Pancreas (tissue), 10 donors: ENCODE results near the gene TTLL10. TPM values are rescaled to one million over a fixed set of nuclear protein-coding genes. Genes with fewer than 3 reads are reported as not detected.

Experiments
- ATAC-seq, 4 donors: fragments of 200-7000 bp; cut with Tn5 transposase; one replicate each; pipeline versions ENCODE4 v1.8.0 to v1.9.1; 2020; ENCODE audit warnings: mild to moderate bottlenecking in 4 of 4, moderate library complexity in 4 of 4
- DNase-seq, 6 donors: peaks; one replicate each; pipeline ENCODE4 v3.0.0-alpha.2; 2020
- FAIRE-seq: peaks from 2 replicates; lab custom pipeline; 2012; peaks lifted over from hg19 to GRCh38; lab: Jason Lieb, UNC
- H3K27ac ChIP-seq, 4 donors: fragments of 200-600 bp; sonication (generic); 1 replicate in 3 of 4; 2 replicates in 1 of 4; pipeline versions ENCODE4 v1.5.0 to v1.8.0; 2020
- H3K27me3 ChIP-seq, 4 donors: fragments of 200-600 bp; one replicate each; pipeline ENCODE4 v1.8.0; 2021
- H3K36me3 ChIP-seq, 3 donors: fragments of 200-600 bp; sonication (generic) in 1 of 3; one replicate each; pipeline versions ENCODE4 v1.5.0 to v1.8.0; 2020 to 2021
- H3K4me1 ChIP-seq, 3 donors: fragments of 200-600 bp; one replicate each; pipeline ENCODE4 v1.8.0; 2021
- H3K4me3 ChIP-seq, 4 donors: fragments of 200-600 bp; sonication (generic) in 2 of 4; one replicate each; pipeline versions ENCODE4 v1.5.0 to v1.8.0; 2020 to 2021
- H3K9me3 ChIP-seq, 4 donors: fragments of 200-600 bp; one replicate each; pipeline ENCODE4 v1.8.0; 2021
- WGBS, 2 donors: extraction: QIAGEN DNeasy Blood & Tissue Kit; methylation state at CpG; one replicate each; pipeline ENCODE4 v1.1.7; 2013; 5-methylcytosine and 5-hydroxymethylcytosine counted together
- intact Hi-C, 3 donors: fragments of 100-400 bp; cut with DNase I; formaldehyde crosslinking; loops; one replicate each; pipeline versions ENCODE4 v1.11.1 to v1.14.2; 2022
- polyA plus RNA-seq, 2 donors: library from polyadenylated mRNA; stranded (reverse); fragments of 200-250 nt; gene quantifications; one replicate each; pipeline ENCODE4 v1.2.3, GENCODE V29; 2013
- total RNA-seq, 6 donors: library from RNA; stranded (reverse); fragmentation: NEBNext Ultra II Directional in 4 of 6; extraction: Animal tissue kit (Norgen Biotek cat#: 25700) in 4 of 6; gene quantifications; one replicate each; pipeline versions ENCODE4 v1.2.1 to v1.2.4, GENCODE V29; 2021 to 2023
- TF ChIP-seq, protein P1 (sequence below), 4 donors: fragments of 200-600 bp; sonication (generic) in 3 of 4; IDR thresholded peaks; one replicate each; pipeline versions ENCODE4 v1.5.0 to v1.8.0; 2021; ENCODE audit warnings: antibody characterized with exemption in 4 of 4
- donor health status: healthy with polysubstance abuse.
- donor health status: DM: no; HTN: no; CAD: no; lungs with moderate emphysema.
- donor health status: DM: no; HTN: no; CAD: no.
- donor health status: control.
- donor health status: control.
- donor health status: Bipolar disorder and iron deficiency.
- donor health status: DM: yes; HTN: yes; CAD: no.
- donor health status: DM: no; HTN: no; CAD: no.
- donor health status: DM: no; HTN: no; CAD: no.
- donor health status: DM: yes; HTN: yes; CAD: no.

The TTLL10 gene
- total and polyA plus RNA-seq, 8 donors: 0.20 to 1.6 (median 0.41) TPM; not detected in 1

DNA sequence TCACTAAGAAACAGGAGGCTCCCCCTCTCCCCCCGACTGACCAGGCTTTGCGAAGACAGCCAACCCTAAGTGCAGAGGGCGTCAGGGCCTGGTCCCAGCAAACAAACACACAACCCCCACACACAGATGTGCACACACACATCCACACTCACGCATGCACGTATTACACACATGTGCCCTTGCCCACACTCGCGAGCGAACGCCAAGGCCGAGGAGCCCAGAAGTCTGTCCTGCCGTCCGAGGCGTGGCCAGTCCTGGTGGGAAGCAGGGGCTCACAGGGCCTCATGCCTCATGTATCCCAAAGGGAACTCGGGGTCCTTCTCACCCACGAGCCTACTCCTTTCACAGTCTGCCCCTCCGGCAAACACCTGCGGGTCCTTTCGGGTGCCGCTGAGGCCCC, 56.1 kb downstream of the TTLL10 start:
- Histone ChIP-seq H3K4me1 (peaks cover 0 to 22% (median 9%) of the 10 kb centered on the region in 3 donors), H3K27ac (no peak overlapping the region), H3K36me3 (peaks cover 2 to 11% (median 2%) of the 10 kb centered on the region in 3 donors), H3K27me3 (no peaks in the 10 kb centered on the region), H3K9me3 (no peaks in the 10 kb centered on the region), H3K4me3 (peak overlapping the region in 2 of 4 donors; percentile 98 to 99)
- 67 to 78% methylated on average over 19 of the region's 19 CpGs for WGBS, 2 donors
- TF ChIP-seq, protein P1, sequence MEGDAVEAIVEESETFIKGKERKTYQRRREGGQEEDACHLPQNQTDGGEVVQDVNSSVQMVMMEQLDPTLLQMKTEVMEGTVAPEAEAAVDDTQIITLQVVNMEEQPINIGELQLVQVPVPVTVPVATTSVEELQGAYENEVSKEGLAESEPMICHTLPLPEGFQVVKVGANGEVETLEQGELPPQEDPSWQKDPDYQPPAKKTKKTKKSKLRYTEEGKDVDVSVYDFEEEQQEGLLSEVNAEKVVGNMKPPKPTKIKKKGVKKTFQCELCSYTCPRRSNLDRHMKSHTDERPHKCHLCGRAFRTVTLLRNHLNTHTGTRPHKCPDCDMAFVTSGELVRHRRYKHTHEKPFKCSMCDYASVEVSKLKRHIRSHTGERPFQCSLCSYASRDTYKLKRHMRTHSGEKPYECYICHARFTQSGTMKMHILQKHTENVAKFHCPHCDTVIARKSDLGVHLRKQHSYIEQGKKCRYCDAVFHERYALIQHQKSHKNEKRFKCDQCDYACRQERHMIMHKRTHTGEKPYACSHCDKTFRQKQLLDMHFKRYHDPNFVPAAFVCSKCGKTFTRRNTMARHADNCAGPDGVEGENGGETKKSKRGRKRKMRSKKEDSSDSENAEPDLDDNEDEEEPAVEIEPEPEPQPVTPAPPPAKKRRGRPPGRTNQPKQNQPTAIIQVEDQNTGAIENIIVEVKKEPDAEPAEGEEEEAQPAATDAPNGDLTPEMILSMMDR (IDR thresholded peaks at IDR 0.05): no peak
- FAIRE-seq: no peak
- no peak for ATAC-seq
- intact Hi-C loops: no loop called here
- no peak for DNase-seq

DNA sequence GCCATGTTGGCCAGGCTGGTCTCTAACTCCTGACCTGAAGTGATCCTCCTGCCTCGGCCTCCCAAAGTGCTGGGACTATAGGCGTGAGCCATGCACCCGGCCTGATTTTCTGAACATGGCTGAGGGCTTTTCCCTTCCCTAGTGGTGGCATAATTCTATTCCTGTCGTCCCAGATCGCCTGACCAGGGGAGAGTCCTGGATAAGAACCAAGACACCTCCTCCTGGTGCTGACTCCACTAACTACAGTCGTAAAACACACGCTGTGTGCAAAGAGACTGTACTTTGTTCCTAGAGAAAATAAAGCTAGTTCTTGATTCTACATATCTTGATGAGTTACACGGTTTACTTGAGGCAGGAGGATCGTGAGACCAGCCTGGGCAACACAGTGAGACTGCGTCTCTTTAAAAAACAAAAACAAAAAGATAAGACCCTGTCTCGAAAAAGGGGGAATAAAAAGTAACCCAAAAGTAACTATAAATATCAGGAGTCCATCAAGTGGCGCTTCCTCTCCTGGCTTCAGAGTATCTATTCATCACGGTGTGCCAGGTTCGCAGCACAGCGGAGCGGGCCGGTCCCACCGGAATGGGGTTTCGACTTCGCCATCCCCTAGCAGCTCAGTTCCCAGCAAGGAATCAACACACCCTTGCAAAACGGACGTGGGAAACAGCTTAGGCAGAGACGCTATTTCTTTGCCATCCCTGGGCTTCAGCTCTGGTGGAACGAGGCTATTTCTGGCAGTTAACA, 57.1 kb downstream of the TTLL10 start:
- Histone ChIP-seq H3K36me3 (peaks cover 0 to 11% (median 2%) of the 10 kb centered on the region in 3 donors), H3K9me3 (no peaks in the 10 kb centered on the region), H3K27me3 (no peaks in the 10 kb centered on the region), H3K4me3 (peak overlapping the region; percentile 91 to 100 (median 98)), H3K4me1 (peaks cover 0 to 22% (median 9%) of the 10 kb centered on the region in 3 donors), H3K27ac (peak overlapping the region in 3 of 4 donors; percentile 64 to 80 (median 80))
- DNase-seq: no peak
- no peak for FAIRE-seq
- TF ChIP-seq, protein P1 (IDR thresholded peaks at IDR 0.05): no peak
- WGBS, 2 donors: 7 to 11% methylated on average over 24 of the region's 24 CpGs
- ATAC-seq: peak in 3 of 4 donors; percentile 2 to 4 (median 3)
- intact Hi-C loops: no loop called here

DNA sequence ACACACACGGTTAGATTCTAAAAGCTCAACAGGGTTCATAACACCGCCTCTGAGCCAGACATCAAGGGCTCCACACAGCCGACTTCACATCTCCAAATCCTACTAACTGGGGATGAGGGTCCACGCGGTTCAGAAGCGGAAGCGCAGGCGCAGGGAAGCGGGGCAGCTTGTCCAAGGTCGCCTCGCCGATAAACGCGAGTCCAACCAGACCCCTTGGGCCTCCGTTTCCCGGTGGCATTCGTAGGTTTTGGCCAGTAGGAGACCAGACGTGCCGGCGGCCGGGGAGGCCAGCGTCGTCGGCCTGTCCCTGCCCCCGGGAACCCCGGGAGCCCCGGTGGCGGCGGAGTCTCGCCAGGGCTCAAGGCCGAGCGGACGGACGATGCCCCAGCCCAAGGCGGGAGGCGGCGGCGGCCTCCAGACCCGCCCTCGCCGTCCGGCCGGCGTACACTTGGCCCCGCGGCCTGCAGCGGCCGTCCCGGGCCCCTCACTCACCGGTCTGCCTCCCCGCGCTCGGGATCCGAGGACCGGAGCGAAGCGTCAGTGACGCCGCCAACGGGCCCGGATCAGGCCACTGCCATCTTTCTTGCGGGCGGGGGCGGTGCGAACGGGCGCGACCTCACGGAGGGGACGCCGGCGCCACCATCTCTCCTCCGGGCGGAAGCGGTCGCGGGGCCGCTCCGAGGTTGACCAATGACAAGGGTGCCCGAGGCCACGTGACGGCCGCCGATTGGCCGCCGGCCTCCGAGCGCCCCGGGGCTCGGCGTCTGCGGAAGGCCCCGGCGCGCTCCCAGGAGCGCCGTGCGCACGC, 57.9 kb downstream of the TTLL10 start, which contains the start of gene SDF4:
SDF4 (minus strand) TSS at position 602 of the 808 bp plus-strand sequence. CDS start 3,229 bp downstream, outside the sequence.
- TF ChIP-seq, protein P1 (IDR thresholded peaks at IDR 0.05): no peak
- ATAC-seq (peak; percentile 97 to 98 (median 97)), DNase-seq (peak; percentile 96 to 99 (median 98)), FAIRE-seq (no peak)
- Histone ChIP-seq H3K27ac (peak within 1 kb of the TSS; percentile 64 to 82 (median 80)), H3K27me3 (no peaks in the 10 kb centered on the region), H3K9me3 (no peaks in the 10 kb centered on the region), H3K4me3 (peak within 1 kb of the TSS; percentile 91 to 100 (median 98)), H3K36me3 (peaks cover 0 to 11% (median 2%) of the 10 kb centered on the region in 3 donors), H3K4me1 (peaks cover 0 to 22% (median 9%) of the 10 kb centered on the region in 3 donors)
- intact Hi-C loops: no loop called here
- WGBS, 2 donors: 0% methylated on average over 82 to 99 of the region's 99 CpGs

DNA sequence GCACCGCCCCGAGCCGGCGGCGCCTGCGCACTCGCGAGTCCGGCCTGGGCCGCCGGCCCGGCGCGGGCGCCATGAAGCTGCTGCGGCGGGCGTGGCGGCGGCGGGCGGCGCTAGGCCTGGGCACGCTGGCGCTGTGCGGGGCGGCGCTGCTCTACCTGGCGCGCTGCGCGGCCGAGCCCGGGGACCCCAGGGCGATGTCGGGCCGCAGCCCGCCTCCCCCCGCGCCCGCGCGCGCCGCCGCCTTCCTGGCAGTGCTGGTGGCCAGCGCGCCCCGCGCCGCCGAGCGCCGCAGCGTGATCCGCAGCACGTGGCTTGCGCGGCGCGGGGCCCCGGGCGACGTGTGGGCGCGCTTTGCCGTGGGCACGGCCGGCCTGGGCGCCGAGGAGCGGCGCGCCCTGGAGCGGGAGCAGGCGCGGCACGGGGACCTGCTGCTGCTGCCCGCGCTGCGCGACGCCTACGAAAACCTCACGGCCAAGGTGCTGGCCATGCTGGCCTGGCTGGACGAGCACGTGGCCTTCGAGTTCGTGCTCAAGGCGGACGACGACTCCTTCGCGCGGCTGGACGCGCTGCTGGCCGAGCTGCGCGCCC, 58.6 kb downstream of the TTLL10 start, which contains the start of gene B3GALT6:
B3GALT6 (plus strand) TSS at position 30 of the 588 bp plus-strand sequence; CDS start at position 72, 42 bp downstream.
- DNase-seq: peak in 1 of 6 donors; percentile 46
- intact Hi-C loops: no loop called here

More for the DNA sequence above, 58.6 kb downstream of the TTLL10 start, which contains the start of gene B3GALT6:
- peaks cover 0 to 22% (median 9%) of the 10 kb centered on the region in 3 donors for H3K4me1 ChIP-seq
- H3K9me3 ChIP-seq: no peaks in the 10 kb centered on the region
- no peak for FAIRE-seq
- peaks cover 0 to 11% (median 2%) of the 10 kb centered on the region in 3 donors for H3K36me3 ChIP-seq
- H3K27me3 ChIP-seq: no peaks in the 10 kb centered on the region
- peak within 1 kb of the TSS; percentile 64 to 82 (median 80) for H3K27ac ChIP-seq
- ATAC-seq: no peak
- TF ChIP-seq, protein P1 (IDR thresholded peaks at IDR 0.05): no peak
- peak within 1 kb of the TSS; percentile 91 to 100 (median 98) for H3K4me3 ChIP-seq
- 9 to 13% methylated on average over 21 to 100 of the region's 100 CpGs for WGBS, 2 donors
